Measurements from ENCODE around the gene MPC1L. TPM values are rescaled to one million over a fixed set of nuclear protein-coding genes. Genes with fewer than 3 reads are reported as not detected.

The MPC1L gene
- total RNA-seq, 4 donors from 2014 or later: not detected

DNA sequence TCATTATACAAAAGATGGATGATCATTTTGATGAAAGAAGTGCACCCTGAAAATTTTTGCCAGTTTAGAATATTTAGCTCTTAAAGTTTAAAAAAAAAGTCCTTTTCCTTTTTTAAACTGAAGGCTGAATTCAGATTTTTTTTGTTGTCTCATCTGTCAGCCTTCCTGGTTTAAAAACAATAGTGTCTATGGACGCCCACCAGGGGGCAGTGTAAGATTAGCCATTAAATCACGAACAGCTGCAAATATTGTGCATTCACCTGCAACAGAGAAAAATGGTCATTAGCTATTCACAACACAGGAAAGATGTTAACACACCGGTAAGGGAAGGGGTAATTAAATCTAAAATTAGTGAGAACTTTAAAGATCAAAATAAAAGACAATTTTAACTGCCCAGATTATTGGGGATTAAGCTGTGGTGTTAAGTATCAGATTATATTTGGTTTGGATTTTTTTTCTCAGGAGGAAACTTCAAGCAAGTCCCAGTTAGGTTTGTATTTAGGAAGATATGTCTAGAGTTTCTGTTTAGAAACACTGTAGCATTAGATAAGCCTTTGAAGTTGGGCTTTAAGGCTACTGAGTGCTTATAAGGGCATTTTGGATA, 28.5 kb downstream of the MPC1L start:
- TF ChIP-seq POLR2A (IDR thresholded peaks at IDR 0.05): no peak
- TF ChIP-seq, protein P1, sequence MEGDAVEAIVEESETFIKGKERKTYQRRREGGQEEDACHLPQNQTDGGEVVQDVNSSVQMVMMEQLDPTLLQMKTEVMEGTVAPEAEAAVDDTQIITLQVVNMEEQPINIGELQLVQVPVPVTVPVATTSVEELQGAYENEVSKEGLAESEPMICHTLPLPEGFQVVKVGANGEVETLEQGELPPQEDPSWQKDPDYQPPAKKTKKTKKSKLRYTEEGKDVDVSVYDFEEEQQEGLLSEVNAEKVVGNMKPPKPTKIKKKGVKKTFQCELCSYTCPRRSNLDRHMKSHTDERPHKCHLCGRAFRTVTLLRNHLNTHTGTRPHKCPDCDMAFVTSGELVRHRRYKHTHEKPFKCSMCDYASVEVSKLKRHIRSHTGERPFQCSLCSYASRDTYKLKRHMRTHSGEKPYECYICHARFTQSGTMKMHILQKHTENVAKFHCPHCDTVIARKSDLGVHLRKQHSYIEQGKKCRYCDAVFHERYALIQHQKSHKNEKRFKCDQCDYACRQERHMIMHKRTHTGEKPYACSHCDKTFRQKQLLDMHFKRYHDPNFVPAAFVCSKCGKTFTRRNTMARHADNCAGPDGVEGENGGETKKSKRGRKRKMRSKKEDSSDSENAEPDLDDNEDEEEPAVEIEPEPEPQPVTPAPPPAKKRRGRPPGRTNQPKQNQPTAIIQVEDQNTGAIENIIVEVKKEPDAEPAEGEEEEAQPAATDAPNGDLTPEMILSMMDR (IDR thresholded peaks at IDR 0.05): peak; percentile 82 to 90 (median 86)
- H3K36me3 ChIP-seq: no peaks in the 10 kb centered on the region
- intact Hi-C loops (cut with DNase I; ENCODE audit: low total_unique reads): loop anchor here (10.0 kb wide), 2 partner anchors 143 to 463 kb away; no protein-coding TSS in a partner anchor
- H3K27me3 ChIP-seq: no peaks in the 10 kb centered on the region
- H3K27ac ChIP-seq: no peak overlapping the region
- H3K4me1 ChIP-seq: no peaks in the 10 kb centered on the region
- peak; percentile 65 to 76 for DNase-seq
- H3K4me3 ChIP-seq: no peak overlapping the region
- no peaks in the 10 kb centered on the region for H3K9me3 ChIP-seq

DNA sequence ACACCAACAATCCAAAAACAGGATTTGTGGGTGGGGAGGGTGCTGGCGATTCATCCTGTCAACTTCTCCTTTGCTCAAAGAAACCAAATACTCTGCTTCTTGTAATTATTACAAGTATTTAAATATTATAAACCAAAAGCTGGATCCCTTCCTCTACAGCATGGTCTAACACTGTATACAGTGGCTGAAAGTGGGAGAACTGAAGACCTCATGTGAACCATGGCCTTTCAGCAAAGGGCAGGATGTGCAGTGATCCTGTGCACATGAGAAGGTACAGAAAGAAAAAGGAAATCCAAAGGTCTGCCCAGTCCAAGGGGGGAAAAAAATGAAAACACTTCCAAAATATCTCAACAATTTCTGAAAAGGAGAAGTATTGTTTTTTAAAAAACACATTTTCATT, 29.4 kb downstream of the MPC1L start:
- no peak for DNase-seq
- H3K36me3 ChIP-seq: no peaks in the 10 kb centered on the region
- no peak overlapping the region for H3K27ac ChIP-seq
- intact Hi-C loops (cut with DNase I; ENCODE audit: low total_unique reads): loop anchor here (10.0 kb wide), 2 partner anchors 142 to 462 kb away; no protein-coding TSS in a partner anchor
- no peaks in the 10 kb centered on the region for H3K4me1 ChIP-seq
- no peak overlapping the region for H3K4me3 ChIP-seq
- no peaks in the 10 kb centered on the region for H3K9me3 ChIP-seq
- no peaks in the 10 kb centered on the region for H3K27me3 ChIP-seq
- TF ChIP-seq, protein P1 (IDR thresholded peaks at IDR 0.05): no peak
- no peak for TF ChIP-seq POLR2A (IDR thresholded peaks at IDR 0.05)

DNA sequence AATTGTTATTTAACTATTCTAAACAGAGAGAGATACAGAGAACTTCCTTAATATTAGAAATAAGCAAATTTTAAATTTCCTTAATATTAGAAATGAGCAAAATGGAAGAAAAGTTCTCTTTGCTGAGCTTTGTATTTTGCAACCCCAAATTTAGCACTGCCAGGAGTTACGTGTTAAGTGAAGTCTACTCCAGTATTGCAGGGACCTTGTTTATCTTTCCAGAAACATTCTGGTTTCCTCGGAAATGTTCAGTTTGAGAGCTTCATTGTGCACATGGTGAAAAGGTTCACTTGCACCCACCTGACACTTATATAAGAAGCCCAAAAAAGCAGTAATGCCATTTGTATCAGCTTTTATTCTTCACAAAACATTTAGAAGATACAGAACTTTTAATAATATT, 30.3 kb downstream of the MPC1L start:
- H3K9me3 ChIP-seq: no peaks in the 10 kb centered on the region
- DNase-seq: no peak
- intact Hi-C loops (cut with DNase I; ENCODE audit: low total_unique reads): loop anchor here (10.0 kb wide), 2 partner anchors 141 to 461 kb away; no protein-coding TSS in a partner anchor
- no peaks in the 10 kb centered on the region for H3K4me1 ChIP-seq
- no peaks in the 10 kb centered on the region for H3K27me3 ChIP-seq
- TF ChIP-seq, protein P1 (IDR thresholded peaks at IDR 0.05): no peak
- no peak for TF ChIP-seq POLR2A (IDR thresholded peaks at IDR 0.05)
- no peak overlapping the region for H3K4me3 ChIP-seq
- no peaks in the 10 kb centered on the region for H3K36me3 ChIP-seq
- no peak overlapping the region for H3K27ac ChIP-seq

DNA sequence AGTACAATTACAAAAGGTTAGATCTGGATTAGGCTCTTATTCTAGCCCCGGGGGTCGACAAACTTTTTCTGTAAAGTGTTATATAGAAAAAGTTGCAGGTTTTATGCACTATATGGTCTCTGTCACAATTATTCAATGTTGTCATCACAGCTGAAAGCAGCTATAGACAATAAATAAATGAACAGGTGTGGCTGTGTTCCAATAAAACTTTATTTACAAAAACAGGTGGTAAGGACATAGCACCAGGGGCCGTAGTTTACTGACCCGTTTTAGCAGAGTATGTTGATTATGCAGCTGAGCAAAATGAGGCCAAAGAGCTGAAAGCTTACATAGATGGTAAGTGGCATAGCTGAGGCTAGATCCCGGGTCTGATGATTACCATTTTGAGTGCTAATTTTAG, 37.2 kb downstream of the MPC1L start:
- Histone ChIP-seq H3K4me1 (no peaks in the 10 kb centered on the region), H3K36me3 (no peaks in the 10 kb centered on the region), H3K27ac (no peak overlapping the region), H3K9me3 (no peaks in the 10 kb centered on the region), H3K4me3 (no peak overlapping the region), H3K27me3 (no peaks in the 10 kb centered on the region)
- no peak for DNase-seq
- intact Hi-C loops (cut with DNase I; ENCODE audit: low total_unique reads): no loop called here
- TF ChIP-seq POLR2A (IDR thresholded peaks at IDR 0.05): no peak
- TF ChIP-seq, protein P1 (IDR thresholded peaks at IDR 0.05): no peak

DNA sequence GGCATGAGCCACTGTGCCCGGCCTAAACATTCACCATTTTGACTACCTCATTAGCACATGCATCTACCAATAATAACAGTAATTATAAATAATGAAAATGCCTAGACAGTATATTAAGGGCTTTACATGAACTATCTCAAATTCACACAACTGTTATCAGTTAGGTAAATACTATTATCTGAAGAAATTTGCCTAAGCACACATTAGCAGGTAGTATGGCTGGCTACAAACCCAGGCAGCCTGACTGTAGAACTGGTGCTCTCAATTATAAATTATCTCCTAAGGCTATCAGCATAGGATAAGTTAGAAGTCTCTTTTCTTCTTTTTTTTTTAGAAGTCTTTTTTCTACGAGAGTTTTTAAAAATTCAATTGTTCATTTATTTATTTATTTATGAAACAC, 38.3 kb downstream of the MPC1L start:
- intact Hi-C loops (cut with DNase I; ENCODE audit: low total_unique reads): no loop called here
- Histone ChIP-seq H3K27ac (no peak overlapping the region), H3K27me3 (peaks cover 0 to 2% of the 10 kb centered on the region in 2 donors), H3K9me3 (no peaks in the 10 kb centered on the region), H3K4me1 (no peaks in the 10 kb centered on the region), H3K36me3 (no peaks in the 10 kb centered on the region), H3K4me3 (no peak overlapping the region)
- no peak for DNase-seq
- TF ChIP-seq, protein P1 (IDR thresholded peaks at IDR 0.05): no peak
- TF ChIP-seq POLR2A (IDR thresholded peaks at IDR 0.05): no peak
